Measurements from ENCODE around the gene NPTN. TPM values are rescaled to one million over a fixed set of nuclear protein-coding genes. Genes with fewer than 3 reads are reported as not detected.

Gene NPTN
- total and polyA plus RNA-seq, 5 donors: 262 to 320 (median 303) TPM

GRCh38 chr15:73633991-73634495 lies 854 bp upstream of the NPTN start:
- Histone ChIP-seq H3K27ac (ENCODE audit: low read length) (peak overlapping the region; percentile 46), H3K4me3 (ENCODE audit: low read length) (peak overlapping the region; percentile 1), H3K27me3 (ENCODE audit: control insufficient read depth, insufficient read depth) (no peaks in the 10 kb centered on the region), H3K9me3 (ENCODE audit: control insufficient read depth, low read length) (no peaks in the 10 kb centered on the region), H3K4me1 (ENCODE audit: control insufficient read depth, insufficient read depth, low read length) (peaks cover 7% of the 10 kb centered on the region)
- no peak for DNase-seq
- no peak for ATAC-seq
- intact Hi-C loops (cut with DNase I): loop anchor here (5.0 to 10.0 kb wide), 5 partner anchors 51 to 329 kb away; partner anchors contain the start of gene CD276 (in 1 of the 4)
- WGBS: 63% methylated on average over 6 of the region's 6 CpGs

GRCh38 chr15:73632670-73633058 lies 525 bp downstream of the NPTN start:
- Histone ChIP-seq H3K4me3 (ENCODE audit: low read length) (peak overlapping the region; percentile 98), H3K27ac (ENCODE audit: low read length) (peak overlapping the region; percentile 98), H3K9me3 (ENCODE audit: control insufficient read depth, low read length) (no peaks in the 10 kb centered on the region), H3K4me1 (ENCODE audit: control insufficient read depth, insufficient read depth, low read length) (peaks cover 7% of the 10 kb centered on the region), H3K27me3 (ENCODE audit: control insufficient read depth, insufficient read depth) (no peaks in the 10 kb centered on the region)
- under 1% methylated on average over 40 of the region's 40 CpGs for WGBS
- intact Hi-C loops (cut with DNase I): loop anchor here (5.0 to 10.0 kb wide), 5 partner anchors 52 to 328 kb away; partner anchors contain the start of gene CD276 (in 1 of the 4)
- peak in 1 of 2 donors; percentile 0 for ATAC-seq
- peak in 1 of 3 donors; percentile 76 for DNase-seq

DNA sequence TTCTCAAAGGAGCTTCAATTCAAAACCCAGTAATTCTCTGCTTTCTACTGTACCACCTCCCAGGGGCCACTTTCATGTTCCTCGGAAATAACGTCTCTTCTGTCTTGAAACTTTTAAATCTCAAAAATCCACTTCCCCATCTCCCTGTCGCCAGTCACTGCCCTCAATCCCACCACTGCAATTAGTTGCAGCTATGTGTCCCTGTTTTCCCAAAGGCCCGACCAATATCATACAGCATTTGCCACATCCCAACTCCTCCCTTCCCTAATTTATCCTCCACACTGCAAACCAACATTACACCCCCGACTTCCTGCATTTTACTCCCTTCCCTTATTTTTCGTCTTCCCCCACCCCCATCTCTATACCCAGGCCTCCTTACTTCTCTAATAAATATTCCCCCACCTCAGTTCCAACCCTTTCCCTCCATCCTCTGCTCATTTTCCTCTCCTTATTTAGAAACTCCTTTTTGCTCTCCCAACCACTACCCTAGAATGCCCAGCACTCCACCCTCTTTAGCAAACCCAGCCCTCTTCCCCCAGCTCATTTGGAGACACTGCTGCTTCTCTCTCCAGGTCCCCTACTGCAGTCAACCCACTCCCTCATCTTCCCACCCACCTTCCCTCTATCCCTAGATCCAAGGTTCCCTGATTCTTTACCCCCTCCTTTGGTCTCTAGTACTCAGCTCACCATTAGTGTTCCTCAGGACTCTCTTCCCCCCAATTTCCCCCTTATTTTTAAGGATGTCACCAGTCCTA lies 1.1 kb downstream of the NPTN start:
- H3K4me1 ChIP-seq (ENCODE audit: control insufficient read depth, insufficient read depth, low read length): peaks cover 7% of the 10 kb centered on the region
- H3K9me3 ChIP-seq (ENCODE audit: control insufficient read depth, low read length): no peaks in the 10 kb centered on the region
- intact Hi-C loops (cut with DNase I): loop anchor here (5.0 to 10.0 kb wide), 5 partner anchors 53 to 327 kb away; partner anchors contain the start of gene CD276 (in 1 of the 4)
- DNase-seq (peak in 2 of 3 donors; percentile 23 to 48), ATAC-seq (peak; percentile 56 to 62)
- WGBS: 1% methylated on average over 6 of the region's 6 CpGs
- H3K27me3 ChIP-seq (ENCODE audit: control insufficient read depth, insufficient read depth): no peaks in the 10 kb centered on the region
- H3K27ac ChIP-seq (ENCODE audit: low read length): peak overlapping the region; percentile 98
- H3K4me3 ChIP-seq (ENCODE audit: low read length): peak overlapping the region; percentile 98

DNA sequence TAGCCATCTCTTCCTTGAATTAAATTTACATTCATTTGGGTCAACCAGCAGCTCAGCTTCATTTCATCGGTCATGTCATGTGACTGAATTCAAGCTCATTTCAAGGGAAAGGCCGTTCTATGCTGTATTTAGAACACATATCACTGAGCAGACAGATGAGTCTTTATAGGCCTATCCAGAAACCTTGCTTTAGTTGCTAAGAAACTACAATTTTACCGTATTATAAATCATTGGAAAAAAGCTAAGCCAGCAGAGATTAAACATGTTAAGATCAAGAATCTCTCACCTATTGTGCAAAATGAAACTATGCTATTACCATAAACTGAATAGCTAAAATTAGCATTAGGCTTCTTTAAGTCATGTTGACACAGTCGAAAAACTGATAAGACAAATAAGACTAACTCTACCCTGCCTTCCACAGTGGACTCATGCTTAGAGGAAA lies 2.2 kb downstream of the NPTN start:
- DNase-seq (no peak), ATAC-seq (no peak)
- no peaks in the 10 kb centered on the region for H3K9me3 ChIP-seq (ENCODE audit: control insufficient read depth, low read length)
- intact Hi-C loops (cut with DNase I): loop anchor here (5.0 to 10.0 kb wide), 5 partner anchors 54 to 326 kb away; partner anchors contain the start of gene CD276 (in 1 of the 4)
- H3K27me3 ChIP-seq (ENCODE audit: control insufficient read depth, insufficient read depth): no peaks in the 10 kb centered on the region
- peaks cover 7% of the 10 kb centered on the region for H3K4me1 ChIP-seq (ENCODE audit: control insufficient read depth, insufficient read depth, low read length)
- H3K4me3 ChIP-seq (ENCODE audit: low read length): peak overlapping the region; percentile 98
- no peak overlapping the region for H3K27ac ChIP-seq (ENCODE audit: low read length)
- 9% methylated on average over 4 of the region's 4 CpGs for WGBS

- 38% methylated on average over 2 of the region's 2 CpGs for WGBS
- ATAC-seq (no peak), DNase-seq (no peak)
- intact Hi-C loops (cut with DNase I): loop anchor here (5.0 to 10.0 kb wide), 5 partner anchors 55 to 325 kb away; partner anchors contain the start of gene CD276 (in 1 of the 4)
- H3K9me3 ChIP-seq (ENCODE audit: control insufficient read depth, low read length): no peaks in the 10 kb centered on the region
- no peak overlapping the region for H3K27ac ChIP-seq (ENCODE audit: low read length)
- H3K4me1 ChIP-seq (ENCODE audit: control insufficient read depth, insufficient read depth, low read length): peaks cover 7% of the 10 kb centered on the region
- no peak overlapping the region for H3K4me3 ChIP-seq (ENCODE audit: low read length)
- no peaks in the 10 kb centered on the region for H3K27me3 ChIP-seq (ENCODE audit: control insufficient read depth, insufficient read depth)
These were observed 3.3 kb downstream of the NPTN start for GRCh38 chr15:73629798-73630429.

DNA sequence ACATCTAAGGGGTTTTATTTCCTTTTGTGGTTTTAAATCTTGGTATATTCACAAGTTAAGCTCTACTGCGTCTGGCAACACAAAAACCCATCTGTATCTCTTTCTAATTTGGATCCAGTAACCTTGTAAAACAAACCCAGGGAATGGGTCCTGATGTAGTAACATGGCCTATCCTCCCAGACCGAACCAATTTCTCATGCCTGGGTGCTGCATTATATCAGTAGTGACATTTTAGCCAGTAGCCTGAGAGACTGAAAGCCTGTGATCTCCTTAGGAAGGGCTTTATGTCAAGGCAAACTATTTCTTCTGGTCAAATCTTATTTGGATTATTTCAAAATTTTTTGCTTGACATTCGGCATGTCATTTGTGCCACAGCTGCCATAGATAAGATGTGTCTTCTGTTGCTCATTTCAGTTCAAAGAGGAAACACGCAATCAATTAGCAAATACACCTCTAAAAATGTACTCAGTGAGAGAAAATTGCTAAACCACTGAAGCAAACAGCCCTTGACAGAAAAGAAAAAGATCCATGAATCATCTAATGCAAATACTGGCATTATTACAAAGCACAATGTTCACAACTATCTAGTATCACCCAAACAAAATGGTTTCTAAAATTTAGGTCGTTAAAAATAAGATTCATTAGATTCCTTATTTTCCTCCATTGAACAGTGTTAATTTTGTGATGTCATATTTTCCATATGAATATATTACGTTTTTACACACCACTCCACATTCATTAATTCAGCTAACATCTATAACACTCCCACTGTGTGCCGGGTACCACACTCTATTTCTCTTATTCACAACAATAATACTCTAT lies 4.0 kb downstream of the NPTN start:
- peaks cover 7% of the 10 kb centered on the region for H3K4me1 ChIP-seq (ENCODE audit: control insufficient read depth, insufficient read depth, low read length)
- 48% methylated on average over 7 of the region's 7 CpGs for WGBS
- intact Hi-C loops (cut with DNase I): no loop called here
- DNase-seq (no peak), ATAC-seq (no peak)
- H3K4me3 ChIP-seq (ENCODE audit: low read length): no peak overlapping the region
- H3K27ac ChIP-seq (ENCODE audit: low read length): peak overlapping the region; percentile 67
- no peaks in the 10 kb centered on the region for H3K9me3 ChIP-seq (ENCODE audit: control insufficient read depth, low read length)
- H3K27me3 ChIP-seq (ENCODE audit: control insufficient read depth, insufficient read depth): no peaks in the 10 kb centered on the region

- Histone ChIP-seq H3K9me3 (ENCODE audit: control insufficient read depth, low read length) (no peaks in the 10 kb centered on the region), H3K27ac (ENCODE audit: low read length) (no peak overlapping the region), H3K27me3 (ENCODE audit: control insufficient read depth, insufficient read depth) (no peaks in the 10 kb centered on the region), H3K4me3 (ENCODE audit: low read length) (no peak overlapping the region), H3K4me1 (ENCODE audit: control insufficient read depth, insufficient read depth, low read length) (peaks cover 2% of the 10 kb centered on the region)
- 35% methylated on average over 2 of the region's 2 CpGs for WGBS
- ATAC-seq (no peak), DNase-seq (no peak)
- intact Hi-C loops (cut with DNase I): no loop called here
These were observed 5.1 kb downstream of the NPTN start for GRCh38 chr15:73628102-73628501.

GRCh38 chr15:73626072-73626471 lies 7.1 kb downstream of the NPTN start:
- H3K27me3 ChIP-seq (ENCODE audit: control insufficient read depth, insufficient read depth): no peaks in the 10 kb centered on the region
- H3K4me3 ChIP-seq (ENCODE audit: low read length): no peak overlapping the region
- intact Hi-C loops (cut with DNase I): no loop called here
- DNase-seq (no peak), ATAC-seq (no peak)
- H3K9me3 ChIP-seq (ENCODE audit: control insufficient read depth, low read length): no peaks in the 10 kb centered on the region
- peaks cover 2% of the 10 kb centered on the region for H3K4me1 ChIP-seq (ENCODE audit: control insufficient read depth, insufficient read depth, low read length)
- no peak overlapping the region for H3K27ac ChIP-seq (ENCODE audit: low read length)
- 61% methylated on average over 2 of the region's 2 CpGs for WGBS

GRCh38 chr15:73624530-73624929 lies 8.7 kb downstream of the NPTN start:
- WGBS: 18% methylated on average over 1 of the region's 1 CpG
- no peak for ATAC-seq
- Histone ChIP-seq H3K9me3 (ENCODE audit: control insufficient read depth, low read length) (no peaks in the 10 kb centered on the region), H3K27me3 (ENCODE audit: control insufficient read depth, insufficient read depth) (no peaks in the 10 kb centered on the region), H3K27ac (ENCODE audit: low read length) (no peak overlapping the region), H3K4me3 (ENCODE audit: low read length) (no peak overlapping the region), H3K4me1 (ENCODE audit: control insufficient read depth, insufficient read depth, low read length) (no peaks in the 10 kb centered on the region)
- no peak for DNase-seq
- intact Hi-C loops (cut with DNase I): no loop called here

DNA sequence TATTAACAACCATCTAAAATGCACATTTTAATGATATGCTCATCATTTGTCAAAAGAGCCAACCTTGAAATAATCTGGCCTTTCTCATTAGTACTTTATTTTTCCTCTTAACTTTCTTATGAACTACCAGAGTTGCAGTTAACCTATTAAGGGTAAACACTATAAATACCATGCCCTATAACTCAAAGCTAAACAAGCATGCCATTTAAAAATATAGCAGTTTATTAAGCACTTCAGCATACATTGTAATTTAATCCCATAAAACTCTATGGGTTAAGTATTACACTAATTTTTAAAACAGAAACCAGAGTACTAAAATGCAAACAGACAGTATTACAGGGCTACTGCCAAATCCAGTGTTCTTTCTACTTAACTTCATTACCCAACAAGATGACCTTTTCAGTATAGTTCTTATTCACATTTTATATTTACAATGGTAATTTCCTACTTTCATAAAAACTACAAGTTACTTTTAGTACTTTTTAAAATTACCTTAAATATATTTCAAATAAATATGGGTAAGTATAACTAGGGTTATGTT lies 11.8 kb downstream of the NPTN start:
- no peak overlapping the region for H3K4me3 ChIP-seq (ENCODE audit: low read length)
- no peak overlapping the region for H3K27ac ChIP-seq (ENCODE audit: low read length)
- no peaks in the 10 kb centered on the region for H3K27me3 ChIP-seq (ENCODE audit: control insufficient read depth, insufficient read depth)
- intact Hi-C loops (cut with DNase I): no loop called here
- no peaks in the 10 kb centered on the region for H3K9me3 ChIP-seq (ENCODE audit: control insufficient read depth, low read length)
- DNase-seq (no peak), ATAC-seq (no peak)
- H3K4me1 ChIP-seq (ENCODE audit: control insufficient read depth, insufficient read depth, low read length): no peaks in the 10 kb centered on the region
